Endothelial cell of umbilical vein (primary cell): Measurements from ENCODE around the gene SYNJ1. TPM values are rescaled to one million over a fixed set of nuclear protein-coding genes. Genes with fewer than 3 reads are reported as not detected.

Source experiments
- BruUV-seq: library from RNA; stranded (reverse); fragments of 400-500 nt; replicated peaks from 2 replicates; lab custom pipeline; 2021; lab: Mats Ljungman, UMichigan
- CTCF ChIA-PET: fragments of 300-600, 350-600 bp; sonication (Branson Sonifier 250); formaldehyde crosslinking; loops from one replicate; lab custom pipeline; 2021; ENCODE audit warnings: antibody characterized with exemption, inconsistent platforms; lab: Charles Lee
- POLR2A ChIA-PET: fragments of 300-600, 350-600 bp; sonication (Branson Sonifier 250); formaldehyde crosslinking; loops from one replicate; lab custom pipeline; 2021; ENCODE audit warnings: antibody characterized with exemption, inconsistent platforms; lab: Charles Lee
- DNase-seq: peaks from one replicate; pipeline ENCODE4 v3.0.0-alpha.2; 2011; ENCODE audit warnings: low read depth, low spot score
- FAIRE-seq: peaks from 2 replicates; lab custom pipeline; 2011; peaks lifted over from hg19 to GRCh38; lab: Jason Lieb, UNC
- H2AFZ ChIP-seq: 2 replicates; pipeline ENCODE4 v1.6.0; 2012; ENCODE audit warnings: low read depth, low read length, control low read depth, inconsistent platforms
- H3K27ac ChIP-seq: 2 replicates; pipeline ENCODE4 v1.5.1; 2011; ENCODE audit warnings: low read depth, mild to moderate bottlenecking, control low read depth, low read length, moderate library complexity; ENCODE audit not compliant: insufficient read depth
- H3K27me3 ChIP-seq, 2 experiments: 2 replicates each; pipeline versions ENCODE4 v1.6.0 to v1.6.1; 2011; ENCODE audit warnings: low read length in 2 of 2, mixed read lengths in 1 of 2; ENCODE audit not compliant: control insufficient read depth in 2 of 2, insufficient read depth in 2 of 2
- H3K36me3 ChIP-seq, 2 experiments: 2 replicates in 1 of 2; 3 replicates in 1 of 2; pipeline ENCODE4 v1.5.1; 2011; ENCODE audit warnings: low read length in 2 of 2, mild to moderate bottlenecking in 1 of 2, moderate library complexity in 1 of 2; ENCODE audit not compliant: control insufficient read depth in 2 of 2, insufficient read depth in 2 of 2; ENCODE audit errors: extremely low read depth in 1 of 2
- H3K4me1 ChIP-seq: 3 replicates; pipeline ENCODE4 v1.5.1; 2011; ENCODE audit warnings: mild to moderate bottlenecking, low read length; ENCODE audit not compliant: control insufficient read depth, insufficient read depth; ENCODE audit errors: extremely low read depth
- H3K4me2 ChIP-seq: 2 replicates; pipeline ENCODE4 v1.6.1; 2011; ENCODE audit warnings: low read length, control low read depth, mixed read lengths; ENCODE audit not compliant: insufficient read depth
- H3K4me3 ChIP-seq, 3 experiments: fragments of 200-600 bp in 1 of 3; sonication (generic), shearing (Covaris generic) in 1 of 3; replicated peaks in 1 of 3; 2 replicates each; pipeline ENCODE4 v1.5.1; 2011 to 2016; ENCODE audit warnings: control low read depth in 3 of 3, low read length in 3 of 3, mild to moderate bottlenecking in 2 of 3, inconsistent platforms in 1 of 3, low read depth in 1 of 3, moderate library complexity in 1 of 3; ENCODE audit not compliant: insufficient read depth in 1 of 3
- H3K79me2 ChIP-seq: 2 replicates; pipeline ENCODE4 v1.6.0; 2012; ENCODE audit warnings: low read length, inconsistent platforms; ENCODE audit not compliant: control insufficient read depth, insufficient read depth
- H3K9ac ChIP-seq: replicated peaks from 2 replicates; pipeline ENCODE3; 2011; ENCODE audit warnings: low read length, control low read depth; ENCODE audit not compliant: insufficient read depth; ENCODE audit errors: extremely low read depth
- H3K9me1 ChIP-seq: replicated peaks from 3 replicates; pipeline ENCODE4 v1.6.0; 2011; ENCODE audit warnings: mild to moderate bottlenecking, low read length; ENCODE audit not compliant: control insufficient read depth, insufficient read depth; ENCODE audit errors: extremely low read depth
- H3K9me3 ChIP-seq: replicated peaks from 2 replicates; pipeline ENCODE4 v1.5.1; 2012; ENCODE audit warnings: low read length, inconsistent platforms; ENCODE audit not compliant: control insufficient read depth, insufficient read depth
- H4K20me1 ChIP-seq: replicated peaks from 2 replicates; pipeline ENCODE3; 2011; ENCODE audit warnings: mild to moderate bottlenecking, low read length; ENCODE audit not compliant: control insufficient read depth, insufficient read depth; ENCODE audit errors: extremely low read depth
- EZH2 ChIP-seq: IDR thresholded peaks from 2 replicates; pipeline ENCODE4 v1.6.1; 2012; ENCODE audit warnings: borderline replicate concordance, low read depth, mild to moderate bottlenecking, moderate library complexity, low read length, inconsistent platforms; ENCODE audit not compliant: severe bottlenecking
- FOS ChIP-seq: IDR thresholded peaks from 2 replicates; pipeline ENCODE4 v1.6.1; 2011; ENCODE audit warnings: mild to moderate bottlenecking, low read length, moderate library complexity, borderline replicate concordance; ENCODE audit not compliant: insufficient read depth
- GATA2 ChIP-seq: IDR thresholded peaks from 2 replicates; pipeline ENCODE4 v1.7.0; 2011; ENCODE audit warnings: low read depth, mild to moderate bottlenecking, moderate library complexity, mixed read lengths, low read length; ENCODE audit not compliant: insufficient read length, insufficient read depth
- JUN ChIP-seq: IDR thresholded peaks from 2 replicates; pipeline ENCODE4 v1.6.1; 2011; ENCODE audit warnings: borderline replicate concordance, low read depth; ENCODE audit not compliant: insufficient read length, insufficient read depth
- MYC ChIP-seq: IDR thresholded peaks from one replicate; pipeline ENCODE4 v1.6.1; 2011; ENCODE audit warnings: mild to moderate bottlenecking, low read depth, low read length
- POLR2A ChIP-seq: IDR thresholded peaks from 2 replicates; pipeline ENCODE4 v1.6.1; 2012; ENCODE audit warnings: low read depth, mild to moderate bottlenecking, control low read depth, low read length
- POLR2AphosphoS5 ChIP-seq: IDR thresholded peaks from 2 replicates; pipeline ENCODE4 v1.6.1; 2012; ENCODE audit warnings: low read depth, mild to moderate bottlenecking, control low read depth, low read length, moderate library complexity; ENCODE audit not compliant: insufficient read depth
- dilution Hi-C: fragments of 300-500 bp; cut with MboI; formaldehyde crosslinking; loops from one replicate; pipeline ENCODE4 v1.15.0; 2019; ENCODE audit warnings: low sequenced_read_pairs; ENCODE audit not compliant: extremely low pct_ligation_motif_present
- intact Hi-C: fragments of 100-400 bp; cut with micrococcal nuclease; formaldehyde crosslinking; loops from one replicate; pipeline ENCODE4 v1.10.0; 2022
- polyA plus RNA-seq, 4 experiments: library from polyadenylated mRNA; depleted of rRNA in 3 of 4; stranded (reverse) in 3 of 4; unstranded in 1 of 4; fragments of >200 nt; gene quantifications; 2 replicates each; pipeline versions ENCODE4 v1.2.1 to v1.2.3, GENCODE V29; 2011 to 2012; ENCODE audit warnings: missing spikeins in 1 of 4
- total RNA-seq: library from RNA; stranded (reverse); gene quantifications from 2 replicates; pipeline ENCODE4 v1.2.3, GENCODE V29; 2021
- TF ChIP-seq, protein P1 (sequence below), 2 donors: IDR thresholded peaks; 1 replicate in 1 of 2; 2 replicates in 1 of 2; pipeline ENCODE4 v1.5.1; 2011; ENCODE audit warnings: low read length in 2 of 2, mild to moderate bottlenecking in 2 of 2, moderate library complexity in 2 of 2, control low read depth in 1 of 2, inconsistent platforms in 1 of 2, low read depth in 1 of 2; ENCODE audit not compliant: insufficient read depth in 1 of 2; ENCODE audit errors: extremely low read depth in 1 of 2
- TF ChIP-seq, protein P2 (sequence below): IDR thresholded peaks from 2 replicates; pipeline ENCODE4 v1.6.1; 2011; ENCODE audit not compliant: insufficient read depth, insufficient read length

Gene SYNJ1
- total and polyA plus RNA-seq, 2 donors (not counting 3 experiments of a cell fraction or from before 2014, with no cell fraction given) = 5.9 to 17.0 TPM

DNA sequence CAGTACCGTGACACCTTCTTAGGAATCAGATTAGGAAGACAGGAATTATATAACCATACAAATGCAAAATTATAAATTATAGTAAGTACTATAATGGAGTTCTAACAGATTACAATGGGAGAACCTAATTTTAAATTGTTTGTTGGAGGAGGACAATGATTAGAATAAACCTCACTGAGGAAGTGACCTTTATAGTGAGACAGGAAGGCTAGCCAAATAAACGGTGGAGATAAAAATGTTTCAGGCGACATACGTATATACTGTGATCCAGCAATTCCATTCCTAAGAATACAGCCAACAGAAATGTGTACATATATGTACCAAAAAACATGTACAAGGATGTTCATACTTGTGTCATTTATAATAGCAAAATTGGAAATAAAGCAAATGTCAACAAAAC is 15.2 kb downstream of the SYNJ1 start:
- H3K27me3 ChIP-seq = no peaks in the 10 kb centered on the region
- no peaks in the 10 kb centered on the region for H3K9me1 ChIP-seq
- H3K27ac ChIP-seq = no peak overlapping the region
- BruUV-seq = no TSS peak
- TF ChIP-seq FOS (no peak), EZH2 (no peak)
- ChIA-PET POLR2A (interaction anchor here (1.0 kb wide), 1 partner anchor 59 kb away, joined by 4 read pairs; the partner anchor contains the start of gene PAXBP1), CTCF (interaction anchor here (1.0 kb wide), 1 partner anchor 12 kb away, joined by 5 read pairs; no protein-coding TSS in a partner anchor)
- H3K36me3 ChIP-seq = no peaks in the 10 kb centered on the region
- H3K4me2 ChIP-seq = peak overlapping the region; percentile 68
- H3K4me3 ChIP-seq = no peak overlapping the region
- intact Hi-C loops (no loop called here), dilution Hi-C loops (no loop called here)
- no peak overlapping the region for H3K9ac ChIP-seq
- H3K9me3 ChIP-seq = no peaks in the 10 kb centered on the region
- H2AFZ ChIP-seq = no peak overlapping the region
- H3K79me2 ChIP-seq = no peaks in the 10 kb centered on the region
- H3K4me1 ChIP-seq = peaks cover 26% of the 10 kb centered on the region
- DNase-seq = peak; percentile 54
- no peaks in the 10 kb centered on the region for H4K20me1 ChIP-seq
- no peak for FAIRE-seq

DNA sequence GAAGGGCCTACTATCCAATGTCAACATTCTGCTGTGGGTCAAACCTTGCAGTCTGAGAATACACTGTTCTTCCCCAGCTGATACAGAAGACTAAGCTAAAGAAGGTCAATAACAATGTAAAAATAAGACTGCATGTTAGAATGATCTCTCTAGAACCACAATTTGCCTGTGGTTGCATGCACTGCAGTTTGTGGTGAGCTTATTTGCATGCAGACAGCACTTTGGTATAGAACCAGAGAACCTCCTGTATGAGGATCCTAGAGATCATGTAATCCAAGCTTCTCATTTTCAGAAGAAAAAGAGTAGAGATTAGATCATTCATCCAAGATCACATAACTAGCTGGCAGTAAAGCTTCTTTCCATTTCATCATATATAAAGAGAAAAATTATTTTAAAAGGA is 15.8 kb downstream of the SYNJ1 start:
- ChIA-PET POLR2A (interaction anchor here (1.0 kb wide), 1 partner anchor 60 kb away, joined by 4 read pairs; the partner anchor contains the start of gene PAXBP1), CTCF (interaction anchor here (0.9 to 1.0 kb wide), 3 partner anchors 13 to 59 kb away, joined by 3 to 5 read pairs (median 4); no protein-coding TSS in a partner anchor)
- Histone ChIP-seq H2AFZ (no peak overlapping the region), H4K20me1 (no peaks in the 10 kb centered on the region), H3K4me3 (no peak overlapping the region), H3K9me1 (no peaks in the 10 kb centered on the region), H3K9ac (no peak overlapping the region), H3K79me2 (no peaks in the 10 kb centered on the region), H3K4me1 (peaks cover 31% of the 10 kb centered on the region), H3K9me3 (no peaks in the 10 kb centered on the region), H3K27ac (no peak overlapping the region), H3K36me3 (no peaks in the 10 kb centered on the region), H3K27me3 (no peaks in the 10 kb centered on the region), H3K4me2 (no peak overlapping the region)
- dilution Hi-C loops = no loop called here
- FAIRE-seq (no peak), DNase-seq (no peak)
- BruUV-seq = no TSS peak
- no peak for TF ChIP-seq FOS
- TF ChIP-seq, protein P1, sequence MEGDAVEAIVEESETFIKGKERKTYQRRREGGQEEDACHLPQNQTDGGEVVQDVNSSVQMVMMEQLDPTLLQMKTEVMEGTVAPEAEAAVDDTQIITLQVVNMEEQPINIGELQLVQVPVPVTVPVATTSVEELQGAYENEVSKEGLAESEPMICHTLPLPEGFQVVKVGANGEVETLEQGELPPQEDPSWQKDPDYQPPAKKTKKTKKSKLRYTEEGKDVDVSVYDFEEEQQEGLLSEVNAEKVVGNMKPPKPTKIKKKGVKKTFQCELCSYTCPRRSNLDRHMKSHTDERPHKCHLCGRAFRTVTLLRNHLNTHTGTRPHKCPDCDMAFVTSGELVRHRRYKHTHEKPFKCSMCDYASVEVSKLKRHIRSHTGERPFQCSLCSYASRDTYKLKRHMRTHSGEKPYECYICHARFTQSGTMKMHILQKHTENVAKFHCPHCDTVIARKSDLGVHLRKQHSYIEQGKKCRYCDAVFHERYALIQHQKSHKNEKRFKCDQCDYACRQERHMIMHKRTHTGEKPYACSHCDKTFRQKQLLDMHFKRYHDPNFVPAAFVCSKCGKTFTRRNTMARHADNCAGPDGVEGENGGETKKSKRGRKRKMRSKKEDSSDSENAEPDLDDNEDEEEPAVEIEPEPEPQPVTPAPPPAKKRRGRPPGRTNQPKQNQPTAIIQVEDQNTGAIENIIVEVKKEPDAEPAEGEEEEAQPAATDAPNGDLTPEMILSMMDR (IDR thresholded peaks at IDR 0.05; ENCODE audit: extremely low read depth in 1 of 2, insufficient read depth in 1 of 2, low read depth in 1 of 2, low read length in 2 of 2) = no peak
- TF ChIP-seq, protein P2, sequence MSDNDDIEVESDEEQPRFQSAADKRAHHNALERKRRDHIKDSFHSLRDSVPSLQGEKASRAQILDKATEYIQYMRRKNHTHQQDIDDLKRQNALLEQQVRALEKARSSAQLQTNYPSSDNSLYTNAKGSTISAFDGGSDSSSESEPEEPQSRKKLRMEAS = no peak
- no peak for TF ChIP-seq POLR2A
- no peak for TF ChIP-seq POLR2AphosphoS5
- TF ChIP-seq JUN = no peak
- no peak for TF ChIP-seq GATA2
- TF ChIP-seq EZH2 = no peak
- TF ChIP-seq MYC = no peak
- intact Hi-C loops = no loop called here
